ENCODE results near the gene NCCRP1.

Gene NCCRP1

GRCh38 chr19:39203372-39204341, 6.9 kb downstream of the NCCRP1 start, which contains the start of gene SYCN:
Gene SYCN, minus strand, starts transcription at chr19:39204263. Its CDS starts 9 bp downstream, at chr19:39204254.
- POLR2A ChIA-PET = no interaction called here

GRCh38 chr19:39205449-39205764, 8.6 kb downstream of the NCCRP1 start:
- no peak for DNase-seq (ENCODE audit: extremely low spot score)
- TF ChIP-seq CTCF (IDR thresholded peaks at IDR 0.05; ENCODE audit: control extremely low read depth, extremely low read depth, low read depth, missing control alignments) = no peak
- ChIA-PET POLR2A (no interaction called here), CTCF (no interaction called here)

More at GRCh38 chr19:39203372-39204341, 6.9 kb downstream of the NCCRP1 start, which contains the start of gene SYCN:
- no peak for TF ChIP-seq CTCF (IDR thresholded peaks at IDR 0.05; ENCODE audit: control extremely low read depth, extremely low read depth, low read depth, missing control alignments)
- CTCF ChIA-PET = interaction anchor here (1.0 kb wide), 1 partner anchor 16 kb away, joined by 4 read pairs; no protein-coding TSS in a partner anchor
- no peak for DNase-seq (ENCODE audit: extremely low spot score)

- ChIA-PET POLR2A (no interaction called here), CTCF (no interaction called here)
- no peak for TF ChIP-seq CTCF (IDR thresholded peaks at IDR 0.05; ENCODE audit: control extremely low read depth, extremely low read depth, low read depth, missing control alignments)
- DNase-seq (ENCODE audit: extremely low spot score) = no peak
Observed at GRCh38 chr19:39206122-39206521, 9.4 kb downstream of the NCCRP1 start.

GRCh38 chr19:39207293-39207836, 10.6 kb downstream of the NCCRP1 start:
- no peak for TF ChIP-seq CTCF (IDR thresholded peaks at IDR 0.05; ENCODE audit: control extremely low read depth, extremely low read depth, low read depth, missing control alignments)
- ChIA-PET CTCF (interaction anchor here (0.8 kb wide), 1 partner anchor 9 kb away, joined by 3 read pairs; no protein-coding TSS in a partner anchor), POLR2A (no interaction called here)
- no peak for DNase-seq (ENCODE audit: extremely low spot score)

- DNase-seq (ENCODE audit: extremely low spot score) = no peak
- no peak for TF ChIP-seq CTCF (IDR thresholded peaks at IDR 0.05; ENCODE audit: control extremely low read depth, extremely low read depth, low read depth, missing control alignments)
- POLR2A ChIA-PET = no interaction called here
- CTCF ChIA-PET = no interaction called here
Observed at GRCh38 chr19:39208175-39208795, 11.5 kb downstream of the NCCRP1 start.

GRCh38 chr19:39209196-39209595, 12.4 kb downstream of the NCCRP1 start:
- POLR2A ChIA-PET = no interaction called here
- TF ChIP-seq CTCF (IDR thresholded peaks at IDR 0.05; ENCODE audit: control extremely low read depth, extremely low read depth, low read depth, missing control alignments) = no peak
- CTCF ChIA-PET = no interaction called here
- DNase-seq (ENCODE audit: extremely low spot score) = no peak

Measured in GM10248 (cell line).